ENCODE measurements around the gene NSUN6. TPM values are rescaled to one million over a fixed set of nuclear protein-coding genes. Genes with fewer than 3 reads are reported as not detected.

Gene NSUN6
- total RNA-seq, 1 donor from 2014 or later: 10.9 TPM

DNA sequence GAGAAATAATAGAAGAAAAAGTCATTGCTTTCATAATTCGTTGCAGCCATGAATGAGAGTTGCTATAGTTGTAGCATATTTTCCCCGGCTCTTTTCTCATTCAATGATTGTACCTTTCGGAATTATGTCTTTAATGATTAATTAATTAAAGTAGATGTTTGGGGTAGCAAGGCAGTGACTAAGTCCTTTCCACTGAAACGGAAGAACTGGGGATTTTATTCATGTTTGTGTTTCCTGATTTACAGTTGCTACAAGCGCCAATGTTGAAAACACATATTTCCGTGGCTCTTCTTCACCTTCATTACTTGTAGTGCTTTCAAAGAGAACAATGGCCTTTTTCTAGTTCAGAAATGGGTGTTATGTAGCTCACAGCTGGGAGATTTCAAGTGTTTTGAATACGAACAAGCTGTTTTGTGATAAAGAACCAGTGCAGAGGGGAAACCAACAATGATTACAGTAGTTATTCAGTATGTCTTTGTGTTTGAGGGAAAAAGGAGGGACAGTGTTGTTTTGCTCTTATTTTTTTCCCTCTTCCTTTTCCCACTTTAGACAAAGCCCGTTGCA, 153.5 kb downstream of the NSUN6 start:
- DNase-seq: no peak
- no peaks in the 10 kb centered on the region for H3K27me3 ChIP-seq
- H3K4me1 ChIP-seq: no peaks in the 10 kb centered on the region
- intact Hi-C loops (cut with DNase I): no loop called here
- no peak for ATAC-seq
- H3K4me3 ChIP-seq: no peak overlapping the region
- TF ChIP-seq, protein P1, sequence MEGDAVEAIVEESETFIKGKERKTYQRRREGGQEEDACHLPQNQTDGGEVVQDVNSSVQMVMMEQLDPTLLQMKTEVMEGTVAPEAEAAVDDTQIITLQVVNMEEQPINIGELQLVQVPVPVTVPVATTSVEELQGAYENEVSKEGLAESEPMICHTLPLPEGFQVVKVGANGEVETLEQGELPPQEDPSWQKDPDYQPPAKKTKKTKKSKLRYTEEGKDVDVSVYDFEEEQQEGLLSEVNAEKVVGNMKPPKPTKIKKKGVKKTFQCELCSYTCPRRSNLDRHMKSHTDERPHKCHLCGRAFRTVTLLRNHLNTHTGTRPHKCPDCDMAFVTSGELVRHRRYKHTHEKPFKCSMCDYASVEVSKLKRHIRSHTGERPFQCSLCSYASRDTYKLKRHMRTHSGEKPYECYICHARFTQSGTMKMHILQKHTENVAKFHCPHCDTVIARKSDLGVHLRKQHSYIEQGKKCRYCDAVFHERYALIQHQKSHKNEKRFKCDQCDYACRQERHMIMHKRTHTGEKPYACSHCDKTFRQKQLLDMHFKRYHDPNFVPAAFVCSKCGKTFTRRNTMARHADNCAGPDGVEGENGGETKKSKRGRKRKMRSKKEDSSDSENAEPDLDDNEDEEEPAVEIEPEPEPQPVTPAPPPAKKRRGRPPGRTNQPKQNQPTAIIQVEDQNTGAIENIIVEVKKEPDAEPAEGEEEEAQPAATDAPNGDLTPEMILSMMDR (IDR thresholded peaks at IDR 0.05): no peak
- no peaks in the 10 kb centered on the region for H3K36me3 ChIP-seq
- no peaks in the 10 kb centered on the region for H3K9me3 ChIP-seq
- H3K27ac ChIP-seq: no peak overlapping the region

Other genes starting within 250 kb of the NSUN6 start
- 11.5 TPM for gene ARL5B, start 7.8 kb upstream of the NSUN6 start, total RNA-seq